HTR-8/SVneo (cell line): ENCODE data around the gene FAM237B.
"Not testable (repeated sequence)": the region's sequence is repeated elsewhere in the genome, so short reads cannot be mapped to it uniquely, and the experiment has no call there.

ENCODE experiments used
- DNase-seq: peaks from one replicate; pipeline ENCODE4 v3.0.0; 2011; ENCODE audit warnings: low spot score, mixed read lengths; ENCODE audit not compliant: insufficient read length
- FAIRE-seq: peaks from 2 replicates; lab custom pipeline; 2011; peaks lifted over from hg19 to GRCh38; lab: Jason Lieb, UNC

FAM237B gene

DNA sequence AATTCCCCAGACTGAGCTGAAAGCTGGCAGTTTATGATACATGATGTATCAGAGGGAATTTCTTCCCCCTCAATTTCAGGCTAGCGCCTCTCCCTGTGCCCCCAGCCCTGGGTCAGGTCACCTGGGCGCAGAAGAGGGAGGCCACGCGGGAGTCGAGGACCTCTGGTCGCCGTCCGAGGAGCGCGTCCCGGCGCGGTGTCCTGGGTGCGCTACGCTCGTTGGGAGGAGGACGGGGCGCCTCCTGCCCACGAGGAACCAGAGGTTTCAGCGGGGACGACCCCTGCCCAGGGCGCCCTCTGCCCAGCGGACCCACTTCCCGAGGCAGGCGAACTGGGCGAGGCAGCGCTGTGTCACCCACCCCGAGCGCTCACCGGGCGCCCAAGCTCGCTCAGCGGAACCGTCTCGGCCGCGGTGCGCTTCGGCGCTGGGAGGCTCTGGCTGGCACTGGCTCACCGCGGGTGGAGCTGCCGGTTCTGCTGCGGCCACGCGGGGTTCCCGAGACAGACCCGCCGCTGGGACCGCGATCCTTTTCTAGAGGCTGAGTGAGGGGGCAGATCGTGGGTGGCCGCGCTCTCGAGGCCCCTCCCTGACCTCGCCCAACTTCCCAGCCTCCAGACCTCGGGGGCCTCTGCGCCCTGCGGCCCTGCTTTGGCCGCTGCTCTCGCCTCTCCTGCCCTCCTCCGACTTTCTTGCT lies at the start of gene FAM237B:
FAM237B (minus strand) TSS at position 504 of the 694 bp plus-strand sequence. CDS start 1,556 bp downstream, outside the sequence.
- FAIRE-seq (no peak), DNase-seq (no peak)

DNA sequence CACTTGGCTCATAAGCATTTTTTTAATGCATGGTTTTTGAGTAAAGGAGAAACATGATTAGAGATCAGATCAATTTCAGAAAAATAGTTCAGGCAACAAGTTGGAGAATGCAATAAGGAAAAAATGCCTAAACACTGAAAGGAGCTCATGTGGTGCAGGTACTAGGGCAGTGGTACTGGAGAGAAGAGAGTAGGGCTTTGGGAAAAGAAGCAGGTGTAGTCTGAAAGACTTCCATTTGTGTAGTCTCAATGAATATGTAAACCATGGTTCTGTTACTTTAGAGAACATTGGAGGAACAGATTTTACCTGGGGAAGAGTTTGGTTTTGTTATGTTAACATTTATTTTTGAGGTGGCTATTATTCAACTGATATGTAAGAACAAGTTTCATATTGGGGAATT lies 30.9 kb upstream of the FAM237B start:
- no peak for FAIRE-seq
- DNase-seq: no peak

DNA sequence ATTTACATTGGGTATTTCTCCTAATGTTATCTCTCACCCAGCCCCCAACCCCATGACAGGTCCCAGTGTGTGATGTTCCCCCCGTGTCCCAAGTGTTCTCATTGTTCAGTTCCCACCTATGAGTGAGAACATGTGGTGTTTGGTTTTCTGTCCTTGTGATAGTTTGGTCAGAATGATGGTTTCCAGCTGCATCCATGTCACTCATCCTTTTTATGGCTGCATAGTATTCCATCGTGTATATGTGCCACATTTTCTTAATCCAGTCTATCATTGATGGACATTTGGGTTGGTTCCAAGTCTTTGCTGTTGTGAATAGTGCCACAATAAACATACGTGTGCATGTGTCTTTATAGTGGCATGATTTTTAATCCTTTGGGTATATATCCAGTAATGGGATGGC lies 28.9 kb upstream of the FAM237B start:
- DNase-seq, FAIRE-seq: not testable (repeated sequence)

DNA sequence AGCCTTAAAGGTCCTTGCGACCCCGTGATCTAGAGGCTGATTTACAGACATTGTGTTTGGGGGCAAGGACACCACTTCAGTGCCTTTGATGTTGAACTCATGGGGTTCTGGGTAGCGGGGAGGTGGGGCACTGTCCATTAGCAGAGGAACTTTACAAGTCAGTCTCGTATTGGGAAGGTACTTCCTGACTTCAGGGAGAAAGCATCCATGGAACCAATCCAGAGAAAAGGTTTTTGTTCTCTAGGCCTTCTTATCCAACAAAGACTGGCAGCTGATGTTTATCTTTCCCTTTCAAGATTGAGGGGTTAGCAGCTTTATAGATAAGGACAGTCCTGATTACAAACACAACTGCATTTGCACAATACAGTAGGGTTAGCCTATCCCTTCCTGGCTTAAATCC lies 28.2 kb upstream of the FAM237B start:
- FAIRE-seq (no peak), DNase-seq (no peak)

DNA sequence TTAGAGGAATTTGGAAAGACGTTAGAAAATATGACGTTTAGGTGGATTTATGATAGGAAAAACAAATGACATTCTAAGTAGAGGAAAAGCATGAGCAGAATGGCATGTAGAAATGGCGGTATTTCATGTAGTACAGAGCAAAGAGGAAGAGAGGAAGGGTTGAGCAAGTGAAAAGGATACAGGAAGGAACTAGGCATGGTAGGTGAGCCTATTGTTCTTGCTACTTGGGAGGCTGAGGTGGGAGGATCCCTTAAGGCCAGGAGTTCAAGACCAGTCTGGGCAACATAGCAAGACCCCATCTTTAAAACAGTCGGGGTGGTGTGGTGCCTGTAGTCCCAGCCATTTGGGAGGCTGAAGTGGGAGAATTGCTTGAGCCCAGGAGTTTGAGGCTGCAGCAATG lies 26.7 kb upstream of the FAM237B start:
- no peak for DNase-seq
- no peak for FAIRE-seq

DNA sequence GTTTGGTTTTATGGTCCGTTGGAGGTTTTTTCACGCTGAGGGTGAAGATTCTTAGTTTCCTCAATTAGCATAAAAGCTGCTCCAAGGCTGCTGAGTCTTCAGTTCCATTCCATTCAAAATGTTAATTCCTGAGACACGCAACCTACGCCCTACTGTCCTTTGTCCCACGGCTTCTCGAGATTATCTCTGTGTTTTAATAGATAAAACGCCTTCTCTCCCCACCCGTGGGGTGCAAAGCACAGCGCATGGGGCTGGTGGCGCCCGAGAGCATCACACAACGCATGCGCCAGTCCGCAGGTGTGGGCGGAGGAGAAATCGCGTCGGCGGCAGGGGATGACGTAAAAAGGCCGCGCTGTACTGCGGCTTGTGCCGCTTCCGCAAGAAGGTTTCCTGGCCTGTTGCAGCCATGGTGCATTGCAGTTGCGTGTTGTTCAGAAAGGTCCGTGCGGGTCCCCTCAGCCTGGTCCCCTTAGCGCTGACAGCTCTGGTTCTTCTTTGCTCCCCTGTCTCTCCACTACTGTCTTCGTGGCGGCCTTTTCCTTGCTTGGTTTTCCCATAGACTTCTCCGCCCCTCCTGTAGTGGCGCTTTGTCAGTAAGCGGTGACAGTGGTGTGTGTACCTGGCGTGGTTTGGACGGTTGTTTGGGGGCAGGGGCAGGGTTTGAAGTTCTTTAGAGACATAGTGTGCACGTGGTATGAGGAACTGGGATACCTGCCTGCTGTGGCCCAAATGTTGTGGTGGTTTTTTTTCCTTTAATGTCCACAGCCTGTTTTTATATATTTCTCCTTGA lies 25.4 kb upstream of the FAM237B start, which contains the start of gene GTPBP10:
GTPBP10 (plus strand) TSS at position 381 of the 790 bp plus-strand sequence; CDS start at position 407, 26 bp downstream.
- DNase-seq (peak; percentile 79), FAIRE-seq (peak; percentile 62)

DNA sequence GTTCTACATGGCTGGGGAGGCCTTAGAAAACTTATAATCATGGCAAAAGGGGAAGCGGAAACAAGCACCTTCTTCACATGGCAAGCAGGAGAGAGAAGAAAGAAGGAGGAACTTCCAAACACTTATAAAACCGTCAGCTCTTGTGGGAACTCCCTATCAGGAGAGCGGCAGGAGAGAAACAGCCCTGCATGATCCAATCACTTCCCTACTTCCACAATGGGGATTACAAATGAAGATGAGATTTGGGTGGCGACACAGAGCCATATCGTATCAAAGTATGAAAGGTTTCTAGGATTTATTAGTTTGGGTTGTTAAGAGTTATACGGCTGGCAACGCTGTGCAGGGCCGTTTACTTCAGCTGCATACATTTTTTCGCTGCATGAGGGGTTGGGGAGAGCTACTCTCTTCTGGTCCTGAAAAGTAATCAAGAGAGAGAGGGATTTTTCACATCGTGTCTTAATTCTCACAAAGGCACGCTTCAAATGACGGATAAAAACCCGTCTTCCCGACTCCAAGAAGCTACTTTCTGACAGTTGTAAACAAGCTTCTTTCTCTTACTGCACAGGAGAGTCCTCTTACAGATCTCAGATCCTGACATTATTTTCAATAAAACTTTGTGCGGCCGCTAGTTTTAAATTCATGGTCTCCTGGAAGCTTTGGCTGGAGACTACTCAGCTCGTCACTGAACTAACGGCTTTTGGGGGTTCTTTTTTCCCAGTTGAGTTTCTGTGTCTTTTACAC lies 24.7 kb upstream of the FAM237B start:
- DNase-seq (no peak), FAIRE-seq (no peak)

DNA sequence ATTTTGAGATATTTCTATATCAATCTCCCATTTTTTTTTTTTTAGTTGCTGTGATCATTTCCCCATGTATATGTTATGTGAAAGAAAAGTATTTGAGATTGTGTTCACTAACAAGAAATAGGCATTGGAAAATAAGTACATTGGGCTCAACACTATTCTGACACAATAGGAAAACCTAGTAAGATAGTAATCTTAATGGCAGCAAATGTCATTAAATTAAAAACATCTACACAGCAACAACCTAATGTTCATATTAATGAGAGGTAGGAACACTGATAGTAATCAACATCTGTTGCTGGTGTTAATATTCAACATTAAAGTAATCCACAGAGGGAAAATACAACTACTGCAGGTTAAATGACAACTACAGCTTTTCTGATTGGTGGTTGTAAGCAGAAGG lies 23.9 kb upstream of the FAM237B start:
- FAIRE-seq (no peak), DNase-seq (no peak)

DNA sequence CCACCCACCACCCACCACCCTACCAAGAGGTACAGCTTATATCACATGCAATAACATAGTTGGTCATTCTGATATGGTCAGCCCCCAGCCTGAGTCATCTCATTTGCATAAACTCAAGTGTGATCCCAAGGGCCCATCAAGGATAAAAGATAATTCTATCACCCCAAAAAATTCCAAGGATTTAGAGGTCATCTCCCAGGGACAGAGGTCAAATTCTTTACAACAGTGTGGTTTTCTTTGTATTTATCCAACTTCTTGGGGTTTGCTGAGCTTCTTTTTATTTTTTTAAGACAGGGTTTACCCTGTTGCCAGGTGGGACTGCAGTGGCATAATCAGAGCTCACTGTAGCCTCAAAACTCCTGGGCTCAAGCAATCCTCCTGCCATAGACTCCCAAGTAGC lies 16.0 kb upstream of the FAM237B start:
- no peak for FAIRE-seq
- DNase-seq: no peak

DNA sequence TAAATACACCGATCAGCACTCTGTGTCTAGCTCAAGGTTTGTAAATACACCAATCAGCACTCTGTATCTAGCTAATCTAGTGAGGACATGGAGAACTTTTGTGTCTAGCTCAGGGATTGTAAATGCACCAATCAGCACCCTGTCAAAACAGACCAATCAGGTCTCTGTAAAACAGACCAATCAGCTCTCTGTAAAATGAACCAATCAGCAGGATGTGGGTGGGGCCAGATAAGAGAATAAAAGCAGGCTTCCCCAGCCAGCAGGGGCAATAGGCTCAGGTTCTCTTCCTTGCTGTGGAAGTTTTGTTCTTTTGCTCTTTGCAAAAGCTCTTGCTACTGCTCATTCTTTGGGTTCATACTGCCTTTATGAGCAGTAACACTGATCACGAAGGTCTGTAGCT lies 13.8 kb upstream of the FAM237B start:
- DNase-seq, FAIRE-seq: not testable (repeated sequence)

DNA sequence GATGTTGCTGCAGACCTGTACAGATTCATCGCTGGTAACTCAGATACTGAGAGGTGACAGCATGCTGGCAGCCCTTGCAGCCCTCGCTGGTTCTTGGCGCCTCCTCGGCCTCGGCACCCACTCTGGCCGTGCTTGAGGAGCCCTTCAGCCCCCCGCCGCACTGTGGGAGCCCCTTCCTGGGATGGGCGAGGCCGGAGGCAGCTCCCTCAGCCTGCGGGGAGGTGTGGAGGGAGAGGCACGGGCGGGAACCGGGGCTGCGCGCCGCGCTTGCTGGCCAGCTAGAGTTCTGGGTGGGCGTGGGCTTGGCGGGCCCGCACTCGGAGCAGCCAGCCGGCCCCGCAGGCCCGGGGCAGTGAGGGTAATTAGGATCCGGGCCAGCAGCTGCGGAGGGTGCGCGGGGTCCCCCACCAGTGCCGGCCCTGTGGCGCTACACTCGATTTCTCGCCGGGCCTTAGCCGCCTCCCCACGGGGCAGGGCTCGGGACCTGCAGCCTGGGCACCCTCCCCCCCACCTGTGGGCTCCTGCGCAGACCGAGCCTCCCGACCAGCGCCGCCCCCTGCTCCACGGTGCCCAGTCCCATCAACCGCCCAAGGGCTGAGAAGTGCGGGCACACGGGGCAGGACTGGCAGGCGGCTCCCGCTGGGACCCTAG lies 13.2 kb upstream of the FAM237B start:
- no peak for DNase-seq
- FAIRE-seq: no peak

DNA sequence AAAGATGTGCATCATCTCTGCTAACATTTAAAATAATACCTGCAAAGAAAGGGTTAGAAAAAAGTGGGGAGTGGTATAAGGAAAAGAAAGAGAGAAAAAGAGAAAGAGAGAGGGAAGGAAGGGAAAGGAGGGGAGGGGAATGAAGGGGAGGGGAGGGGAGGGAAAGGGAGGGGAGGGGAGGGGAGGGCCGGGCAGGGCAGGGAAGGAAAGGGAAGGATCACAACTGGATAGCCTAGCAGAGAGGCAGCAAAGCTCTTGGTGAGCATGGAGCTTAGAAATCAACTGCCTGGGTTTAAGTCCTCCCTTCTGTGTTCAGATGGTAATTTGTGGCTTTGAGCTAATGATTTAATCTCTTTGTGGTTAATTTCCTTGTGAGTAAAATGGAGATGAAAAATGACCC lies 5.4 kb upstream of the FAM237B start:
- FAIRE-seq: no peak
- no peak for DNase-seq

DNA sequence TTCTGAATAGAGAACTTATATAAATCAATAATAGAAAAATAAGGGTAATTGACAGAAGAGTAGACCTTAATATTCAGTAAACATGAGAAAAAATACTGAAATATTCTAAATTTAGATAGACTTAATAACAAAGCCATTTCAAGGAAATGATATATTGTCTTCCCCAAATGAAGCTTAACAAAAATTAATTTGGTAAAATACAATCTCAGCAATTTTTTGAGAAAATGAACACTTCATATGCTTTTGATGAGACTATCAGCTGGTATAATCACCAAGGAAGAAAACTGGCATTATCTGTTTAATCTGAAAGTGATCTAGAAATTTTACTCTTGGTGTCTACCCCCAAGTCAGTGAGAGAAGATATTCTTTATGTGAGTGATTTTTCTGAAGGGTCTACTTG lies 1.7 kb upstream of the FAM237B start:
- FAIRE-seq (no peak), DNase-seq (no peak)

DNA sequence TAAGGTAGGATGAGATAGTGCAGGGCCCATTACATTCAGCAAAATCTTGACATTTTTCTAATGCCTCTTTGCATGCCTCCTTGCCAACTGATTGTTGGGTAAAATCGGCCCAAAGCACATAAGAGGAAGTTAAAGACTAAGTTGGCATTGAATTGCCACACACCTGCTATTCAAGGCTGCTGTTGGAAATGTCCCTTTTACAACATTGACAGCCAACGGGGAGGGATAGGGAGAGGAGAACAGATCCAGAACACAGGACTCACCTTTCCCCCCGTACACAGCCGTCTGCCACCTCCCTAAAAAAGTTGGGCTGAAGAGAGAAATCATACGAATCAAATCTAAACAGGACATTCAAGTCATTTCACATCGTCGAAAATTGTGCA lies 695 bp downstream of the FAM237B start:
- FAIRE-seq (no peak), DNase-seq (no peak)

DNA sequence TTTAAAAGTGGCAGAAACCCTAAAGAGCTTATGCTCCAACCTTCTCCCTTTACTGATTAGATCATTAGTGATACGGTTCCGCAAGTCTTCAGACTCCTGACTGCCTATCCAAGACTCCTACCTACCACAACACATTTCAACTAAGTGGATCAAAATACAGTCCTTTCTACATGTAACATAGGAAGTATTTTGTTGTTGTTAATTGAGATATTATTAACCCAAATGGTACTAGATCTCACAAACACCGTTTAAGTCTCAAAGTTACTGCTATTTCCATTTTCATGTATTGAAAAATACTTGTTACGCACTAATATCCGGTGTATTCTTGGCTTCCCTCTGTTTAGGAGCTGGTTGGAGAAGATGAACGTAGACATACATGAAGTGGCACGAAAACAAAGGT lies 1.1 kb downstream of the FAM237B start:
- FAIRE-seq (no peak), DNase-seq (no peak)

DNA sequence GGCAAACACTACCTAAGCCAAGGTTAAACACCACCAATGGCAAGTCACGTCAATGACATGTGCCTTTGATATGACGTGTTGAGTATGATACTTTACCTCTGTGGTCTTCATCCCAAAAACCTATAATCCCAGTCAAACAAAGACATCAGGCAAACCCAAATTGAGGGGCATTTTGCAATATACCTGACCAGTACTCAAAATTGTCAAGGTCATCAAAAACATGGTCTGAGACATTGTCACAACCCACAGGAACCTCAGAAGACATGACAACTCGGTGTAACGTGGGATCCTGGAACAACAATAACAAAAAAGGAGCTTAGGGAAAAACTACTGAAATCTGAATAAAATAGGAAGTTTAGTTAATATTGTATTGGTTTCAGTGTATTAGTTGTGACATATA lies 7.2 kb downstream of the FAM237B start:
- FAIRE-seq: no peak
- DNase-seq: no peak

DNA sequence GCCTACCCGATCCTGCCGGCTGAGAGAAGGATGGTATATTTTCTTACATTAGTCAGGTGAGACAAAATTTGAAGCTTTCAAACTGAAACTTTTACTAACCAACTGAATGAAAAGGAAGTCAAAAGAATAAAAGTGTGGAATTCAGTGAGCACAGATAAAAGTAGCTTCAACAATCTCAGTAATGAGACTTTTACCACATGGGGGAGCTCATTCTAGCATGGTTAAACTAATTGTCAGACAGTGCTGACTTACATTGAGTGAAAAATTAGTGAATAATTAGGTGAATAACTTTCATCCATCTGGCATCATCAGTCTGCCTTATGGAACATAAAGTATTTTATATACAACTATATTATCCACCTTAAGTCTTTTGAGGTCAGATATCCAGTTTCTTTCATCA lies 8.4 kb downstream of the FAM237B start:
- FAIRE-seq (no peak), DNase-seq (no peak)

DNA sequence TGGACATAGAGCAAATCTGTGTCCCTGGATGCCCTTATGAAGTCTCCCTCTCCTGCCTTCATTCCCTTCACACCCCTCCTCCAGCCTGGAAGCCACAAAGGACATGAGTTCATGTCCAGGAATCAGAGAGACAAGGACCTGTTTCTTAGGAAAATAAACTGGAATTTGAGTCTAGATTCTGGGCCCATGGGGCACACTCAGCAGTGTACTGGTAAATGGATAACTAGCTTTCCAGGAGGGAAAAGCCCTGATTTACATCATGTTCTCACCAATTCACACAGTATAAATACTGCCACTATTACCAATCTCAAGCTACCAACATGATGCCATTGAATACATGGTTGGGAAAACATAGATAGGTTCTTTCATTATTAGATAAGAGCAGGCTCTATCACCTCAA lies 9.9 kb downstream of the FAM237B start:
- no peak for FAIRE-seq

DNA sequence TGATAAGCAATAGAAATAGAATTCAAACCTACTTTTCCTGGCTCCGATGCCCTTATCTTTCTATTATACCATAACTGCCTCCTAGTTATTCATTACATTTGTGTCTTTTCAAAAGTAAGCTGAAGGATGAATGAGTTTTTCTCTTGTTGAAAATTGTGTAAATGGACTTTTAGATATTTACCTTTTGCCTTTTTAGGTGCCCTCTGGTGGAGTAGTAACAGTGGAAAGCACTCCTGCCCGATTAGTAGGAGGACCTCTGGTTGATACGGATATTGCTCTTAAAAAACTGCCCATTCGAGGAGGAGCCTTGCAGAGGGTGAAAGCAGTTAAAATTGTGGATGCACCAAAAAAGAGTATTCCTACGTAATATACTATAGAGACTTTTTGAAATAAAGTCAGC lies 11.2 kb downstream of the FAM237B start:
- FAIRE-seq (no peak), DNase-seq (no peak)

More for the DNA sequence above, 9.9 kb downstream of the FAM237B start:
- DNase-seq: no peak

DNA sequence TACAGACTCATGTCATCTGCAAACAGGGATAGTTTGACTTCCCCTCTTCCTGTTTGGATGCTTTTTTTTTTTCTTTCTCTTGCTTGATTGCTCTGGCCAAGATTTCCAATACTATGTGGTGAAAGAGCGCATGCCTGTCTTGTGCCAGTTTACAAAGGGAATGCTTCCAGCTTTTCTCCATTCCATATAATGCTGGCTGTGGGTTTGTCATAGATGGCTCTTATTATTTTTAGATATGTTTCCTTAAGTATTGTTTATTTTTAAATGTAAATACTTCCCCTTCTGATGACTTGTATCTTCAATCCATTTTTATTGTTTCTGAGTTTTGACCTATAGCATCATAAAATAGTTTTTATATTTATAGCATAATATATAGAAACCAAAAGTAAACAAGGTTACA lies 17.9 kb downstream of the FAM237B start:
- no peak for DNase-seq
- no peak for FAIRE-seq
